AG04450 (cell line): ENCODE results near the gene TMC1. TPM values are rescaled to one million over a fixed set of nuclear protein-coding genes. Genes with fewer than 3 reads are reported as not detected.
A peak's percentile ranks its signal among the peaks of the same experiment; 100 is the strongest.
"Not testable (repeated sequence)": the region's sequence is repeated elsewhere in the genome, so short reads cannot be mapped to it uniquely, and the experiment has no call there.

ENCODE experiments used
- CTCF ChIA-PET: fragments of 300-600, 350-600 bp; formaldehyde crosslinking; extraction: SDS; loops from one replicate; lab custom pipeline; 2022; ENCODE audit warnings: antibody characterized with exemption, inconsistent platforms; lab: Charles Lee
- POLR2A ChIA-PET: fragments of 350-600 bp; formaldehyde crosslinking; extraction: SDS; loops from one replicate; lab custom pipeline; 2021; ENCODE audit warnings: antibody characterized with exemption, inconsistent platforms; lab: Yijun Ruan, JAX
- DNase-seq: peaks from one replicate; pipeline ENCODE4 v3.0.0-alpha.2; 2011; ENCODE audit warnings: low read depth, low spot score
- H3K27ac ChIP-seq: one replicate; pipeline ENCODE4 v1.5.1; 2012; ENCODE audit warnings: low read depth, low read length, control low read depth
- H3K27me3 ChIP-seq: one replicate; pipeline ENCODE4 v1.6.0; 2012; ENCODE audit warnings: low read length; ENCODE audit not compliant: control insufficient read depth, insufficient read depth
- H3K4me3 ChIP-seq: 2 replicates; pipeline ENCODE4 v1.5.1; 2011; ENCODE audit warnings: mild to moderate bottlenecking, low read depth, low read length, control low read depth
- H3K9me3 ChIP-seq: 2 replicates; pipeline ENCODE4 v1.5.1; 2012; ENCODE audit warnings: low read length; ENCODE audit not compliant: control insufficient read depth, insufficient read depth
- polyA plus RNA-seq: library from polyadenylated mRNA; depleted of rRNA; stranded (reverse); fragments of >200 nt; gene quantifications from 2 replicates; pipeline ENCODE4 v1.2.3, GENCODE V29; 2011
- TF ChIP-seq, protein P1 (sequence below): IDR thresholded peaks from 2 replicates; pipeline ENCODE4 v1.5.1; 2011; ENCODE audit warnings: low read depth, low read length, control low read depth, inconsistent platforms

TMC1 gene
- polyA plus RNA-seq, 1 experiment: not detected

DNA sequence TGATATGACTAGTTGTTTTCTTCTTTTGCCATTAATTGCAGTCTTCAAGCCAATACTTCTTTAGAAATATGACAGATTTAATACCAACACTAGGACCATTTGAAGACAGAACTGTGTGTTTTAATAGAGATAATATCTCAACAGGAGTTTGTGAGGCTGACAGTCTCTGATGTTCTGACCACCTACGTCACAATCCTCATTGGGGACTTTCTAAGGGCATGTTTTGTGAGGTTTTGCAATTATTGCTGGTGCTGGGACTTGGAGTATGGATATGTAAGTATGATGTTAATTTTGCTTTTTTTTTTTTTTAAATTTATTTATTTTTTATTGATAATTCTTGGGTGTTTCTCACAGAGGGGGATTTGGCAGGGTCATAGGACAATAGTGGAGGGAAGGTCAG, 283.8 kb downstream of the TMC1 start:
- TF ChIP-seq, protein P1, sequence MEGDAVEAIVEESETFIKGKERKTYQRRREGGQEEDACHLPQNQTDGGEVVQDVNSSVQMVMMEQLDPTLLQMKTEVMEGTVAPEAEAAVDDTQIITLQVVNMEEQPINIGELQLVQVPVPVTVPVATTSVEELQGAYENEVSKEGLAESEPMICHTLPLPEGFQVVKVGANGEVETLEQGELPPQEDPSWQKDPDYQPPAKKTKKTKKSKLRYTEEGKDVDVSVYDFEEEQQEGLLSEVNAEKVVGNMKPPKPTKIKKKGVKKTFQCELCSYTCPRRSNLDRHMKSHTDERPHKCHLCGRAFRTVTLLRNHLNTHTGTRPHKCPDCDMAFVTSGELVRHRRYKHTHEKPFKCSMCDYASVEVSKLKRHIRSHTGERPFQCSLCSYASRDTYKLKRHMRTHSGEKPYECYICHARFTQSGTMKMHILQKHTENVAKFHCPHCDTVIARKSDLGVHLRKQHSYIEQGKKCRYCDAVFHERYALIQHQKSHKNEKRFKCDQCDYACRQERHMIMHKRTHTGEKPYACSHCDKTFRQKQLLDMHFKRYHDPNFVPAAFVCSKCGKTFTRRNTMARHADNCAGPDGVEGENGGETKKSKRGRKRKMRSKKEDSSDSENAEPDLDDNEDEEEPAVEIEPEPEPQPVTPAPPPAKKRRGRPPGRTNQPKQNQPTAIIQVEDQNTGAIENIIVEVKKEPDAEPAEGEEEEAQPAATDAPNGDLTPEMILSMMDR: no peak
- Histone ChIP-seq H3K9me3 (no peaks in the 10 kb centered on the region; the same call in 1 of the 2 replicates), H3K4me3 (no peak overlapping the region), H3K27me3 (no peaks in the 10 kb centered on the region), H3K27ac (no peak overlapping the region)
- POLR2A ChIA-PET: no interaction called here
- no peak for DNase-seq
- CTCF ChIA-PET: no interaction called here

DNA sequence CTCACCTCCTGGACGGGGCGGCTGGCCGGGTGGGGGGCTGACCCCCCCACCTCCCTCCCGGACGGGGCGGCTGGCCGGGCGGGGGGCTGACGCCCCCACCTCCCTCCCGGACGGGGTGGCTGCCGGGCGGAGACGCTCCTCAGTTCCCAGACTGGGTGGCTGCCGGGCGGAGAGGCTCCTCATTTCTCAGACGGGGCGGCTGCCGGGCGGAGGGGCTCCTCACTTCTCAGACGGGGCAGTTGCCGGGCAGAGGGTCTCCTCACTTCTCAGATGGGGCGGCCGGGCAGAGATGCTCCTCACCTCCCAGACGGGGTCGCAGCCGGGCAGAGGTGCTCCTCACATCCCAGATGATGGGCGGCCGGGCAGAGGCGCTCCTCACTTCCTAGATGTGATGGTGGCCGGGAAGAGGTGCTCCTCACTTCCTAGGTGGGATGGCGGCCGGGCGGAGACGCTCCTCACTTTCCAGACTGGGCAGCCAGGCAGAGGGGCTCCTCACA, 285.0 kb downstream of the TMC1 start:
- H3K4me3 ChIP-seq, H3K27me3 ChIP-seq, CTCF ChIA-PET, H3K9me3 ChIP-seq, POLR2A ChIA-PET, DNase-seq, H3K27ac ChIP-seq: not testable (repeated sequence)

DNA sequence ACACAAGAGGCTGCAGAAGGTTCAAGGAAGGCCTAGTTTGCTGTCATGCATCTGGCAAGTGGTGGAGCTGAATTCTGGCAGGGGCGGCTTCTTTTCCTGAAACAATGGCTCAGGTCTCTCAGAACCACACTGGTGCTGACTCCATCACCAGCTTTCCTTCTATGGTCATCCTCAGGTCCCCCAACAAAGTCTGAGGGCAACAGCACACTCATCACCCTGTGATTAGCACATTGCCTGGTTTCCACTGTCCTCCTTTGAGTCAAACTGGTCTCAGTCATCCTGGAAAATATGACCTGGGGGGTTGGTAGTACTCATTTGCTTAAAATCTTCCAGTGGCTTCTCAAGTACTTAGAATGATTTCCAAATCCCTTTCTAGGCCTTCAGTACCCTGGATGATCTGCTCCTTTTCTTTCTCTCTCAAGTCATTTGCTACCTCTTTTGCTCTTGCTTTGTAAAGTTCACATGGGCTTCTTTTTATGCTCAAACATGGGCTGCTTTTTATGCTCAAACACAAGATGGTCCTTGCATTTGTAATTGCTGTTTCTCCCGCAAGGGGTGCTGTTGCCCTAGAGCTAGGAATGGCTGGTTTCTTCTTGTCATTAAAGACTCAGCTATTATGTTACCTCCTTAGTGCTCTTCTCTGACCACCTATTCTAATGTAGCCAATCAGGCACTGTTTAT, 286.5 kb downstream of the TMC1 start:
- CTCF ChIA-PET: interaction anchor here (0.9 kb wide), 2 partner anchors 471 to 511 kb away, joined by 3 read pairs; no protein-coding TSS in a partner anchor
- Histone ChIP-seq H3K9me3 (no peaks in the 10 kb centered on the region; the same call in 1 of the 2 replicates), H3K4me3 (no peak overlapping the region), H3K27ac (no peak overlapping the region), H3K27me3 (no peaks in the 10 kb centered on the region)
- no peak for DNase-seq
- TF ChIP-seq, protein P1: peak; percentile 52
- POLR2A ChIA-PET: no interaction called here

DNA sequence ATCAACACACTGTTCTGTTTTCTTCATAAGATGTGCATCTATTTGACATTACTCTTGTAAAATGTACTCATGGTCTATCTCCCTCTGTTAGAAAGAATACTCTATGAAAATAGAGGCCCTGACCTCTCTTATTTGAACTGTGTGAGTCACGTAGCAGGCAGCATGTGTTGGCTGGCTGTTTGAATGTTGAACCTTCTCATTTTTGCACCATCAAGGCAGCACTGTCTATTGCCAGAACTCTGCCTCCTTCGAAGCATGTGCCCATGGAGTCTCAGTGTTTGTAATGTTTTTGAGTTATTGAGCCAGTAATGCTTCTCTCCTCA, 287.0 kb downstream of the TMC1 start:
- H3K27ac ChIP-seq: no peak overlapping the region
- H3K4me3 ChIP-seq: no peak overlapping the region
- POLR2A ChIA-PET: no interaction called here
- TF ChIP-seq, protein P1: no peak
- no peaks in the 10 kb centered on the region; the same call in 1 of the 2 replicates for H3K9me3 ChIP-seq
- CTCF ChIA-PET: interaction anchor here (0.6 to 0.9 kb wide), 3 partner anchors 472 to 579 kb away, joined by 3 read pairs; no protein-coding TSS in a partner anchor
- no peaks in the 10 kb centered on the region for H3K27me3 ChIP-seq
- DNase-seq: no peak

DNA sequence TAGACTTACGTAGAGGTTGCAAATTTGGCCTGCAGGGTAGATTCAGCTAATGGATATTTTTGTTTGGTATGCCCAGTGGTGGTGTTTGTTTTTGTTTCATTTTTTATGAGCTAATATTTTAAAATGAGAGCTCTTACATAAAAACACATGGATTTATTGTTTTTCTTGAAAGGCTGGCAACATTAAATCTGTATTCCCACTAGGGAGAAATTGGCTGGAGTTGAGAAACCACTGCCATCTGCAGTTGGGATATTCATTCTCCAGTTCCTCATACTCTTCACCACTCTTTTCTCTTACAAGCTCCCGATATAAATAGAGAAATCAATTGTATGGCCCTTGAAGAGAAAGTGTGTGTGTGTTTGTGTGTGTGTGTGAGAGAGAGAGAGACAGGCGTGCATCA, 288.2 kb downstream of the TMC1 start:
- Histone ChIP-seq H3K27me3 (no peaks in the 10 kb centered on the region), H3K27ac (no peak overlapping the region), H3K9me3 (no peaks in the 10 kb centered on the region; the same call in 1 of the 2 replicates), H3K4me3 (no peak overlapping the region)
- ChIA-PET POLR2A (no interaction called here), CTCF (interaction anchor here (0.9 to 1.0 kb wide), 3 partner anchors 12 to 526 kb away, joined by 3 to 5 read pairs (median 5); no protein-coding TSS in a partner anchor)
- no peak for DNase-seq
- TF ChIP-seq, protein P1: no peak
